H1 (cell line): ENCODE measurements around the gene UROC1.

Experiments
- POLR2A ChIP-seq, 2 experiments: IDR thresholded peaks; 1 replicate in 1 of 2; 2 replicates in 1 of 2; pipeline ENCODE4 v1.6.1; 2011; ENCODE audit warnings: low read depth in 2 of 2, low read length in 2 of 2, mild to moderate bottlenecking in 2 of 2; ENCODE audit errors: control extremely low read depth in 1 of 2
- RAD21 ChIP-seq, 2 experiments: IDR thresholded peaks in 1 of 2; conservative IDR thresholded peaks in 1 of 2; 2 replicates each; pipeline ENCODE4 v1.6.1; 2011; ENCODE audit warnings: low read depth in 2 of 2, low read length in 2 of 2, improper control_type of control experiment in 1 of 2, inconsistent platforms in 1 of 2, mild to moderate bottlenecking in 1 of 2, moderate library complexity in 1 of 2
- SIN3A ChIP-seq, 2 experiments: IDR thresholded peaks in 1 of 2; conservative IDR thresholded peaks in 1 of 2; 2 replicates each; pipeline ENCODE4 v1.6.1; 2011 to 2012; ENCODE audit warnings: low read length in 2 of 2, improper control_type of control experiment in 1 of 2, low read depth in 1 of 2, mild to moderate bottlenecking in 1 of 2
- YY1 ChIP-seq: IDR thresholded peaks from 2 replicates; pipeline ENCODE4 v1.6.1; 2011; ENCODE audit warnings: low read depth, mild to moderate bottlenecking, low read length
- TF ChIP-seq, protein P1 (sequence below), 3 experiments: IDR thresholded peaks; 1 replicate in 2 of 3; 2 replicates in 1 of 3; pipeline versions ENCODE4 v1.5.1 to v1.6.1; 2011; ENCODE audit warnings: low read length in 3 of 3, mild to moderate bottlenecking in 3 of 3, inconsistent platforms in 2 of 3, low read depth in 1 of 3, moderate library complexity in 1 of 3; ENCODE audit not compliant: insufficient read depth in 1 of 3; ENCODE audit errors: control extremely low read depth in 1 of 3
- TF ChIP-seq, protein P2 (sequence below): IDR thresholded peaks from 2 replicates; pipeline ENCODE4 v1.6.1; 2012; ENCODE audit warnings: inconsistent platforms

DNA sequence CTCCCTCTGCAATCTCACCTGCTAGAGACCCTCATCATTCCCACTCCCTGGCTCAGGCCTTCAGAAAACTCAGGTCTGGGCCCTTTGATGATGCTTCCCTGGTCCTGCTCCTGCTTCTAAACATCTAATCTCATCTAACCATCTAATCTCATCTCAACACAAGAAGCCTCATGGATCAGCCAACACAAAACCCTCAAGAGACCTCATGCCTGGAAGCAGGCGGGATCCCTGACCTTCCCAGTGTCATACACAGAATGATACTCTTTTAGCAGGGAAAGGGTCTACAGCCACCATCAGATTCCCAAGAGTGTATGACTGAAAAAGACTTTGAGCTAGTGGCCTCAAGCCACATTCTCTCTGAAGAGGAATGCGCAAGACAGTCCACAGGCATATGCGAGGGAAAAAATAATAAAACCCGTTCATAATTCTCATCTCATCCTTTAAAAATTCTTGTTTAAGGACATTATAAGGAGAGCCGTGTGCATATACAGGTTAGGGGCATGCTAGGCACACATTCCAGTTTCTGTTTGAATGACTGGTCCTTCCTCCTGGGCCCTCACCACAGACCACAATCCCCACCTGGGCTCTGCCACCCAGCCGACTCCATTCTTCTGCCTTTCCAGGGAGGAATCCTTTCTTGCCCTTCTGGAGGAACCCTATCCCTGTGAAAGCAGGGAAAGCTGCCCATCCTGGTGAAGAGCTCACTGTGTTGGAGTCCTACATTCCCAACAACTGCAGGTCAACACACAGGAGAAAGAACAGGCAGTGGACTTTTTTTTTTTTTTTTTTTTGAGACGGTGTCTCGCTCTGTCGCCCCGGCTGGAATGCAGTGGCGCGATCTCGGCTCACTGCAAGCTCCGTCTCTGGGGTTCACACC, 44.0 kb downstream of the UROC1 start:
- TF ChIP-seq, protein P1, sequence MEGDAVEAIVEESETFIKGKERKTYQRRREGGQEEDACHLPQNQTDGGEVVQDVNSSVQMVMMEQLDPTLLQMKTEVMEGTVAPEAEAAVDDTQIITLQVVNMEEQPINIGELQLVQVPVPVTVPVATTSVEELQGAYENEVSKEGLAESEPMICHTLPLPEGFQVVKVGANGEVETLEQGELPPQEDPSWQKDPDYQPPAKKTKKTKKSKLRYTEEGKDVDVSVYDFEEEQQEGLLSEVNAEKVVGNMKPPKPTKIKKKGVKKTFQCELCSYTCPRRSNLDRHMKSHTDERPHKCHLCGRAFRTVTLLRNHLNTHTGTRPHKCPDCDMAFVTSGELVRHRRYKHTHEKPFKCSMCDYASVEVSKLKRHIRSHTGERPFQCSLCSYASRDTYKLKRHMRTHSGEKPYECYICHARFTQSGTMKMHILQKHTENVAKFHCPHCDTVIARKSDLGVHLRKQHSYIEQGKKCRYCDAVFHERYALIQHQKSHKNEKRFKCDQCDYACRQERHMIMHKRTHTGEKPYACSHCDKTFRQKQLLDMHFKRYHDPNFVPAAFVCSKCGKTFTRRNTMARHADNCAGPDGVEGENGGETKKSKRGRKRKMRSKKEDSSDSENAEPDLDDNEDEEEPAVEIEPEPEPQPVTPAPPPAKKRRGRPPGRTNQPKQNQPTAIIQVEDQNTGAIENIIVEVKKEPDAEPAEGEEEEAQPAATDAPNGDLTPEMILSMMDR (IDR thresholded peaks at IDR 0.05; ENCODE audit: control extremely low read depth in 1 of 3, insufficient read depth in 1 of 3, low read depth in 1 of 3, low read length in 3 of 3) = no peak
- TF ChIP-seq, protein P2, sequence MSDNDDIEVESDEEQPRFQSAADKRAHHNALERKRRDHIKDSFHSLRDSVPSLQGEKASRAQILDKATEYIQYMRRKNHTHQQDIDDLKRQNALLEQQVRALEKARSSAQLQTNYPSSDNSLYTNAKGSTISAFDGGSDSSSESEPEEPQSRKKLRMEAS = no peak
- TF ChIP-seq RAD21 (IDR thresholded peaks at IDR 0.05 in 1 of 2, conservative IDR thresholded peaks at IDR 0.05 in 1 of 2; ENCODE audit: low read depth in 2 of 2, low read length in 2 of 2) = no peak
- TF ChIP-seq SIN3A (conservative IDR thresholded peaks at IDR 0.05 in 1 of 2, IDR thresholded peaks at IDR 0.05 in 1 of 2; ENCODE audit: low read depth in 1 of 2, low read length in 2 of 2) = no peak
- TF ChIP-seq POLR2A (IDR thresholded peaks at IDR 0.05; ENCODE audit: control extremely low read depth in 1 of 2, low read depth in 2 of 2, low read length in 2 of 2) = no peak
- no peak for TF ChIP-seq YY1
